Measurements from ENCODE around the gene NF2.
A peak's percentile ranks its signal among the peaks of the same experiment; 100 is the strongest.
"Not testable (repeated sequence)": the region's sequence is repeated elsewhere in the genome, so short reads cannot be mapped to it uniquely, and the experiment has no call there.

The NF2 gene

GRCh38 chr22:29603358-29604075 is at the start of gene NF2:
Gene NF2 (plus strand): TSS chr22:29603633. CDS start chr22:29603999, 366 bp downstream.
- peak; percentile 100 for DNase-seq (ENCODE audit: low read depth)

- no peak for DNase-seq (ENCODE audit: low read depth)
Measured at GRCh38 chr22:29555065-29555644, 48.3 kb upstream of the NF2 start.

GRCh38 chr22:29559030-29559429 is 44.4 kb upstream of the NF2 start:
- no peak for DNase-seq (ENCODE audit: low read depth)

GRCh38 chr22:29559853-29560252 is 43.6 kb upstream of the NF2 start:
- DNase-seq (ENCODE audit: low read depth): no peak

GRCh38 chr22:29563652-29564460 is 39.6 kb upstream of the NF2 start:
- no peak for DNase-seq (ENCODE audit: low read depth)

- not testable (repeated sequence) for DNase-seq (ENCODE audit: low read depth)
Measured at GRCh38 chr22:29566513-29566912, 36.9 kb upstream of the NF2 start.

- DNase-seq (ENCODE audit: low read depth): no peak
Measured at GRCh38 chr22:29567338-29567737, 36.1 kb upstream of the NF2 start.

- no peak for DNase-seq (ENCODE audit: low read depth)
Measured at GRCh38 chr22:29569011-29569678, 34.3 kb upstream of the NF2 start.

- DNase-seq (ENCODE audit: low read depth): no peak
Measured at GRCh38 chr22:29570456-29570855, 33.0 kb upstream of the NF2 start.

GRCh38 chr22:29570912-29571549 is 32.4 kb upstream of the NF2 start:
- DNase-seq (ENCODE audit: low read depth): no peak

- DNase-seq (ENCODE audit: low read depth): no peak
Measured at GRCh38 chr22:29574762-29575450, 28.5 kb upstream of the NF2 start.

- DNase-seq (ENCODE audit: low read depth): no peak
Measured at GRCh38 chr22:29578462-29579200, 24.8 kb upstream of the NF2 start.

- peak; percentile 10 for DNase-seq (ENCODE audit: low read depth)
Measured at GRCh38 chr22:29580200-29580810, 23.1 kb upstream of the NF2 start.

GRCh38 chr22:29581799-29582198 is 21.6 kb upstream of the NF2 start:
- no peak for DNase-seq (ENCODE audit: low read depth)

GRCh38 chr22:29584975-29585374 is 18.5 kb upstream of the NF2 start:
- DNase-seq (ENCODE audit: low read depth): no peak

GRCh38 chr22:29586193-29586705 is 17.2 kb upstream of the NF2 start:
- DNase-seq (ENCODE audit: low read depth): not testable (repeated sequence)

GRCh38 chr22:29587938-29588699 is 15.3 kb upstream of the NF2 start:
- peak; percentile 91 for DNase-seq (ENCODE audit: low read depth)

GRCh38 chr22:29593923-29594322 is 9.5 kb upstream of the NF2 start:
- no peak for DNase-seq (ENCODE audit: low read depth)

- DNase-seq (ENCODE audit: low read depth): not testable (repeated sequence)
Measured at GRCh38 chr22:29594447-29594846, 9.0 kb upstream of the NF2 start.
